GM19372 (cell line): ENCODE data around the gene CCDC9B.

Experiments
- ATAC-seq: cut with Tn5 transposase; IDR thresholded peaks from one replicate; pipeline ENCODE4 v1.9.1; 2021; ENCODE audit warnings: mild to moderate bottlenecking, low read depth, moderate library complexity; ENCODE audit not compliant: unreplicated experiment

The CCDC9B gene

DNA sequence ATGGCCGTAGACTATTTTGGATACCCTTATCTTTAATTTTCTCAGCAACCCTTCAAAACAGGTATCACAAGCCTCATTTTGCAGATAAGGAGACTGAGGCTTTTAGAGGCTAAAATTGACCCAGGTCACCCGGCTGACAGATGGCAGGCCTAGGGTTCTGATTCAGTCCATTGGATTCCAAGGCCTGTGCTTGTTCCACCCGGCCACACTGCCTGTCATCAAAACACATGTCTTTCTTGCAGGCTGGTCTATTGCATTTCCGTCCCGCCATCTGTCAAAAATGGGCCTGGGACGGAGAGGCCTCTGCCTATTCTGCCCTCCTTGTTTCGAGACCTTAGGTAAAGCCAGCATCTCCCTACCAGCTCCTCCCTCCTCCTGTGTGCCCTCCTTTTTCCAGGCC lies 9.1 kb downstream of the CCDC9B start:
- ATAC-seq = no peak

DNA sequence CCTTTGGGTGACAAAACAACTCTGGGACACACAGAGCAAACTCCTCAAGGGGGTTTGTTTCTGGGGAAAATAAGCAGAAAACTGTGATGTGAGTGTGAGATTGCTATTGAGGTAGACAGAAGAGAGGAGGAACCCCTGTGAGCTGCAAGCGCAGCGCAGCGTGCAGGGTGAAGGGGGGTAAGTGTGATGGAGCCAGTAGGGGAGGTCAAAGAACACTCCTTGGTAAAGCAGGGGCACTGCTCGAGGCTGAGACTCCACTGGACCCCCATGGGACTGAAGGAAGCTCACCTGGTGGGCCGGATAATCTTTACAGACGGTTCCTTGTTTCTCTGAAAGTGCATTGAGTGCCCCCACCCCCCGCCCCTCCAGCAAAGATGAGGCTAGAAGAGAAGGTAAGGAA lies 9.7 kb downstream of the CCDC9B start:
- no peak for ATAC-seq

DNA sequence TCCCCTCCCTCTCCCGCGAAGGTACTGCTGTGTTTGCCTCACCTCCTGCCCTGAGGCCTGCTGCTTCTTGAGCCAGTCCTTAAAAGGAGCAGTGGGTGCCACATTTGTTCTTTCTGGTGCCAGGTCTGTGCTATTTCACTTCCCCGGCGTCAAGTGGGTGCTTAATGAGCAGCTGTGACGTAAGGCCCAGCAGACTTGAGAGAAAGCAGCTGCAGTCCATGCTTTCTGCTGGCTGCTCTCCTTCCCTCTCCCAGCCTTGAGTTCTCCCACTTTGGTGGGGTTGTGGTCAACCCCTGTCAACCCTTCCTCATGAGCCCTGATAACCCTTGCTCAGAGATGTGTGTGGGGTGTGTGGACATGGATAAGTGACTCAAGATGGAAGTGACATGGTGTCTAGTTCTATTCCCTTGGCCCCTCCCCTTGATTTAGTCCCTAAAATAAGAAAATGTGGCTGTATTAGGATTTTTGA lies 10.3 kb downstream of the CCDC9B start:
- ATAC-seq = no peak

DNA sequence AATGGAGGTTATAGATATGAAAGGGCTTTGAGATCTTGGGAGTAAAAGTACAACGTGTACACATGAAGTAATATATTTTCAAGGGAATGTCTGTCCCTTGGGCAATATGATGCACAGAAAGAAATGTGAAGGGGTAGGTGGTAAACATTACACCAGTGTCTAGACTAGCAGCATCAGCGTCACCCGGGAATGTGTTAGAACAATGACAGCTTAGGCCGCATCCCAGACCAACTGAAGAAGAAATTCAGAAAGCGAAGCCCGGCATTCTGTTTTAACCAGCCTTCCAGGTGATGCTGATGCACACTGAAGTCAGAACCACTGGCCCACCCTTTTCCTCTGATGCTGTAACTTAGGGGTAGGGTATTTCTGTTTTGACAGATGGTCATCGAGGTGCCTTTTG lies 10.9 kb downstream of the CCDC9B start:
- ATAC-seq = no peak

DNA sequence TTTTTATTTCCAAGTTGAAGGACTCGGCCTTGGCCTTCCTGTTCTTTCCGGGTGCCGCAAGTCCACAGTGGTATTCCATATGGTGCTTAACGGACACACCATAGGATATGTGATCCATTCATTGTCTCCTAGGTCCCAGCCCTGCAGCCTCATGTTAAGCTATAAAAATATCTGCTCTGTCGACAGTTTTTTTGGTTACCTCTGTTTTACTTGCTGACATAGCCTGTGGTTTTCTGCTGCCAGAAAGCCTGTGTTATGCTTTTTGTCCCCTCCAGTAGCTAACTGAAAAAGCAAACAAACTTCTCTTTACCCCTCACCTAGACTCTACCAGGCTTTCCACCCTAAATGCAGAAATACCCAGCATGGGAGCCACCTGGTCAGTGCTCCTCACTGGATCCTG lies 12.0 kb downstream of the CCDC9B start:
- ATAC-seq = no peak

DNA sequence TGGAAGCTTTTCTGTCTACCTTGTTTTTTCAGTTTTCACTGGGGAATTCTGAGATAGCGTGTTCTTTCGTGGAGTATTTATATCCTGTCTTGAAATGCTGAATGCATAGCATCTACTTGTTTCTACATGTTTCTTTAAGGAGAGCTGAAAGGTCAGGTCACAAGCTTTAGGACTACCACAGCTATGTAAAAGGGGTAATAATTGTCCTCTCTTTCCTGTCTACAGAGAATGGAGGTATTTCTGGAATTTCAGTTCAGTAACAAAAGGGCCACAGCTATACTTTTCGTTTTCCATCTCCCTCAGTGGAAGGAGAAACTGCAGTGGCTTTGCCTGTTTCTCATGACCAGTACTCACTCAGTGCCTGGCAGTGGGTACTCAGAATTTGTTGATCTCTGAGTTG lies 12.6 kb downstream of the CCDC9B start:
- no peak for ATAC-seq

DNA sequence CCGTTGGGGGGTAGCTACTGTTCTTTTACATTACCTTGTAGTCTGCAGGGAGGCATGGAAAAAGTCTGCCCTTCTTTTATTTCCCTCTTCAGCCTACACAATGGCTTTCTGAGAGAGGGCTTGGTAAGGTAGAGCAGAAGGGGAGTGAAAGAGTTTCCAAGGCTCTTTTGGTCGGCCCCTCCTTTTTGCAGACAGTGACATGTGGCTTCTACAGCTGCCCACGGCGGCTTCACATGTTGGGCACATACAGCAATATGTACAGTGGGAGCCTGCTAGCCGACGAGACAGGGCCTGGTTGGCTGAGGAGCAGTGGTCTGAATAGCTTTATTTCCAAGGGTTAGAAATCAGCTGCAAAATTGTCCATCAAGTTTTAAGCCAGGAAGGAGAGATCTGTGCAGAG lies 13.3 kb downstream of the CCDC9B start:
- no peak for ATAC-seq

DNA sequence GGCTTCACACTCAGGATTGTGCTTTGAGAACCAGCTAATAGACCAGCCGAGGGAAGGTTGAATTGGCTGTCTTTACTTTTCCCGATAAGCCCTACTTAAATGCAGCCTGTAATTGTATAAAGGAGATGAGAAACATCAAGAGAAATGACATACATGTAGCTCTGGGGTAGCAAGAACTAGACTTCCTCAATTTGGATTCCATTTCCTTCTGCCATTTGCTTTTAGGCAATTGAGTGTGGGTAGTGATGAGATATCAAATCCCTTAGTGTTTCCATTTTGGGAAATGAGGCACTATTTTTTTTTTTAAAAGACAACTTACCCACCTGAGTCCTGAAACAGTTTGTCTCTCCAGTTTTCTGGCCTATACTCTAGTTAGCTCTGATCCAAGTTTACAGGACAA lies 15.0 kb downstream of the CCDC9B start:
- no peak for ATAC-seq

DNA sequence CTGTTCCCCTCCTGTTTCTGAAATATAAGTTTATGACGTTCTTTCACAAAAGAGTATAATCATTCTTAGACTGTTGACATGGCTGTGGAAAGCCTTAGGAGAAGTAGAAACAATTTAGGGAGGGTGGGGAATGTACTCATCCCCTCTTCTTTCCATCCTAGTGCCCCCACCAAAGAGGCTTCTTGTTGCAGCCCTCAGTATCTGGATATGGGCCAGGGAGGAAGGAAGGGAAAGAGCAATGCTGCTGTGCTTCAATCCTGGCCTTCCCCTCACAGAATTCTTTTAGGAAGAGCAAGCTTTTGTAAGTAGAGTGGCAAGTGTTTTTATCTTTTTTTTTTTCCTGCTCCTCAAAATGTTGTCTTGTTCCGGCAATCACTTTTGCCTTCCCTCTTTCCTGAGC lies 15.6 kb downstream of the CCDC9B start:
- no peak for ATAC-seq

DNA sequence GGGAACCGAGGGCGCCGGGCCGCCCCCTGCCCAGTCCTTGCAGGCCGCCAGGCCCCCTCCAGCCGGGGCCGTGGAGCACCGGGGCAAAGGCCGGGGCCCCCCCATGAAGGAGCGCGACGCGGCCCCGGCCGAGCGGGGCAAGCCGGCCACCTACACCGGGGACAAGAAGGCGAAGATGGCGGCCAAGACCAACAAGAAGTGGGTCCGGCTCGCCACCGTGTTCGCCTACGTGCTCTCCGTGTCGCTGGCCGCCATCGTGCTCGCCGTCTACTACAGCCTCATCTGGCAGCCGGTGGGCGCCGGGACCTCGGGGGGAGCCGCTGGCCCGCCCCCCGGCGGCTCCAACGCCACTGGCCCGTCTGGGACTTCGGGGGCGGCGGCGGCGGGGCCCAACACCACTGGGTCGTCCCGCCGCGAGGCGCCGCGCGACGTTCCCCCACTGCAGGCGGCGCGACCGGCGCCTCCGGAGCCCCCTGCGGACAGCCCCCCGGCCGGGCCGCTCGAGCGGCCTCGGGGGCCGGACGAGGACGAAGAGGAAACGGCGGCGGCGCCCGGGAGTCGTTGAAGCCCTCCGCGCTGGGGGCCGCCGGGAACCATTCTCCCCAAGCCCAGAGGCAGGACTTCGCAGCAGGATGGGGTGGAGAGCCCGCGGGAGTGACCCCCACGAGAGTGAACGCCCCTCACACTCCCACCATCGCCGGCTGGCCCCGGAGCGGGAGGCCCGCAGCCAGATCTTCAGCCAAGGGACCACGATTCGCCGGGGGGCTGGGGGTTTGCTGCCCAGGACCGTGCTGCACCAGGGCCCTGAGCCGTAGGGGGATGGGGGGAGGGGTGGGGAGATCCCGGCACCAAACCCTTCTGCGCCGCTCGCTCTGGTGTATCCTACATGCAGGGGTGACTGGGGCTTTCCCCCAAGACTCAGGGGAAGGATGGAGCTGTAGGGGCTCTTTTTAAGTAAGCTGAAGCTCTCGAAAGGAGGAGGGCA lies 16.5 kb downstream of the CCDC9B start:
- peak; percentile 6 for ATAC-seq

DNA sequence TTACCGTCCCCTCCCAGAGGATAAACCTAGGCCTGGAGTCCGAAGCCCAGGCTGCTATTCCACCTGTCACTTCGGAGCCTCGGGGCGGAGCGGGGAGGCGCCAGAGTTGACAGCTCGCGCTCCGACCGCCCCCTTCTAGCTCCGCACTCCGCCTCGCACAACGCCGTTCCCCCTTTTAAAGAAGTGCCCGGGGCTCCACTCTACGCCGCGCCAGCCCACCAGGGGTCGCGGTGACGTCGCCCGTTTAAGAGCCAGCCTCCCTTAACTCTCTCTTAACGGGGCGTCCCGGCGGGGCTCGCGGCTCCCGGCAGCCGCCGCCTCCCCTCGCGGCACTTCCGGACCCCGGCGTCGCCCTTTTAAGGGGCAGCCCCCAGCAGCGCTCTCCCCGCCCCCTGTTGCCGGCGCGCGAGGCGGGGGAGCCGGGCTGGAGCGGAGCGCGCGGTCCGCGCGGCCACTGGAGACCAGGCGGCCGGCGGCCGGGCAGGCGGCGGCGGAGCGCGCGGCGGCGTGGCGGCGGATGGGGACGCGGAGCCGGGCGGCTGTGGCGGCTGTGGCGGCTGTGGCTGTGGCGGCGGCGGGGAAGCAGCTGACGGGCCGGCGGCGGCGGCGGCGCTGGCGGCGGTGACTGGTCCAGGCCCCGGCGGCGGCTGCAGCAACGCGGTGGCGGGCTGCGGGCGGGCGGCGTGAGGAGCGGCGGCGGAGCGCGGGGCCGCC lies 17.3 kb downstream of the CCDC9B start, which contains the start of gene INAFM2:
TSS of gene INAFM2 (plus strand) at position 454 of the 714 bp plus-strand sequence. CDS start 364 bp downstream, outside the sequence.
- peak; percentile 79 for ATAC-seq

DNA sequence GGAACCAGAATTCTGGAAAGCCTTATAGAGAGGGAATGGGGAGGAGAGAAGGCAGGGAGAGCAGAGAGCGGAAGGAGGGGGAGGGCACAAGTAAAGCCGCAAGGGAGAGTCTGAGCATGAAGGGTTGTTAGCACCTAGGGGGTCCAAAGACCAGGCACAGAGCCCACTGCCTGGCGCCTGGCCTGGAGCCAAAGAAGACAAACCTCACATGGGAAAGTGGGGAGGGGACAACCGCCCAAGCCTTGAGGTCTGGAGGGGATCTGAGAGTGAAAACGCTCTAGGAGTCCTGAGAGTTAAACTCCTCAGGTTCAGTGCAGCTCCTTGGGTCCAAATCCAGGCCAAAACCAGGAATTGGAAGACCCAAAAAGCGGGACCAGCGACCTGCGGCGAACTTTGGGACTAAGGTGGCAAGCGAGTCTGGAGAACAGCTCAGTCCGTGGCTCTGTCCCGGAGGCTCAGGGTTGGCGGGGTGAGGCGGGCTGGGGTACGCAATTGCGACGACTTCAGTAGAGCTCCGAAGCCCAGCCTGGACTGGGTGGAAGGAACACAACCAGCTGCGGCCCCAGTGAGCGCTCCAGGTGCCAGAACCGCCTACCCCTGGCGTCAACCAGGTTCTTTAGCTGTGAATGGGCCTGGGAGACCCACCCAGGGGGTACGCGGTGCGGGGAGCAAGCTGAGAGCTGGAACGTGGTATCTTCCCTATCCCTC lies 18.1 kb downstream of the CCDC9B start:
- ATAC-seq = no peak

DNA sequence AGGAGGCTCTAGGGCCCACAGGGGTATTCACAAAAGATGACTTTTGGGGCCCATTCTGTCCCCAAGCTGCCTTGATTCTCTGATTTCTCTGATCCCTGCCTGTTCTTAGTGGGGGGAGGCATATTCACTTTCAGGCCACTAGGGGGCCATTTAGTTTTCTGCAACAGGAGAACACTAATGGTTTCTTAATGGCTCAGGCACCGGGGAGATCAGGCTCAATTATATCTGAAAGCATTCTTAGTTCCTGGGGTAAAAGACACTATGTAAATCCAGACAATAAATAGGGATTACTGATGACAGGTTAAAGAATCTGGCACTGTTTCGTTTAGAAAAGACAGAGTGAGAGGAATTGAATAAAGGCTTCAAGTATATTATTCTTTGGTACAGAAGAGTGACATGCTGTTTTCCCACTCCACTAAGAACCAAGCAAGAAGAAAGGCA lies 19.8 kb downstream of the CCDC9B start:
- no peak for ATAC-seq

DNA sequence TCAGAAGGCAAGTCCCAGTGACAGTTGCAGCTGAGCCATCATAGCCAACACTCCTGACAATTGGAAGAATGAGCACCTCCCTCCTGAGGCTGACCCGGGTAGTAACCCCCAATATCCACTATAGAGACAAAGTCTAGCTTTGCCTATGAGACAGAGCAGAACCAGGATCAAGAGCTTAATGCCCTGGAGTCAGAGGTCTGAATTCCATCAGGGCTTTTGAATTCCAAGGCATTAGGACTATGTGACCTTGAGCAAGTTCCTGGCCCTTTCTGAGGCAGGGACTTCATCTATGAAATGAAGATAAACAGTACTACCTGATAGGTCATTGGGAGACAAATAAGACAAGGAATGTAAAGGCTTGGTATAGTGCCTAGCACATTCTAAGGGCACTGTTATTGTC lies 20.3 kb downstream of the CCDC9B start:
- ATAC-seq = no peak

DNA sequence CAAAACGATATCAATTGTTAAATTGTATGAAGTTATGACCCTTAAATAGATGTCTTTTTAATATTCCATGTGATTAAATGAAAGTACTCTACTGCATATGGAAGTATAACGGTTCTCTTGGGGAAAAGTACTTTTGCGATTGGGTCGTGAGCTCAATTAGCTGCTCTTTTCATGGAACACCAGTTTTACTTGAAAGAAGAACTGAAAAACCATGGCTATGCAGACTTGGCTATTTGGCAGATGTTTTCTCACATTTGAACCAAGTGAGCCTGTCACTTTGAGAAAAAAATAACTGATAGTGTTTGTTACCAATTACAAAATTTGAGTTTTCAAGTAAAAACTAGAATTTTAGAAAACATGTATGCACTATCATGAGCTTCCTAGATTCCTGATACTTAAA lies 23.2 kb downstream of the CCDC9B start:
- ATAC-seq = no peak

DNA sequence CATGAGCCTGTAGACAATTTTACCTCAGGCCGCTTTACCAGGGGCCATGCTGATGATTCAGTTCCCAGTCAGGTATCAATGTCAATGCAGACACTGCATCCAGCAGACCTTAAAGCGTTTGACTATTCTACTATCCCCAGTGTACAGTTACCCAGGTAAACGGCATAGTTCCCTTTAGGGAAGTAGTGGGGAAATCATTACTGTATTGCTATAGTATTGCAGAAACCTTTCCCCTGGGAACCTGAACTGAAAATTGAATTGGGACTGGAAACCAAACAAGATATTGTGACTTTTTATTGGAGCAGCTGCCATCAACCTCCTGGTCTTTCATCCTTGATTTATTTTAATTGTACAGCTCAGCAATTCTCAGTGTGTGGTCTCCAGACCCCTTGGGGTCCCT lies 23.8 kb downstream of the CCDC9B start:
- ATAC-seq = no peak

DNA sequence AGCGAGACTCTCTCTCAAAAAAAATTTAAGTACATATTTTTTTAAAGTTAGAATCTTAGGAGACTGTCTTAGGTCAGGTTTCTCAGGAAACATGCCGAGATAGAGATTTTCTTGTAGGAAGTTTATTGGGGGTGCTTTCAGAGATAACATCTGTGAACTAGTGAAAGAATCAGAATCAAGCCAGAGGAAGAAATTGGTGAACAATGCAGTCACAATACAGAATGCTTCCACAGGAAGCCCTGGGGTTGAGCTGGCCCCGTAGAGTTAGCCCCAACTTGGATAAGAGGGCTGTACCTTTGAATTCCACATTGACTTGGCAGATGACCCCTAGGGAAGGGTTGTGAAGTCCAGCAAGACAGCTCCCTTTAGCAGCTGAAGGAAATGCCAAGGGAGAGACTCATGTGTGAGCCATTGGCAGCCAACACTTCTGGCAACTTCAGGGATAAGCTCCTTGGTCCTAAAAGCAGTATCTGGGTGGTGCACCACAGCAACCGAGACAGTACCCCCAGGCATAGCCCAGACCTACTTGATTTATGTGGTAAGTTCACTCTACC lies 25.9 kb downstream of the CCDC9B start:
- no peak for ATAC-seq

DNA sequence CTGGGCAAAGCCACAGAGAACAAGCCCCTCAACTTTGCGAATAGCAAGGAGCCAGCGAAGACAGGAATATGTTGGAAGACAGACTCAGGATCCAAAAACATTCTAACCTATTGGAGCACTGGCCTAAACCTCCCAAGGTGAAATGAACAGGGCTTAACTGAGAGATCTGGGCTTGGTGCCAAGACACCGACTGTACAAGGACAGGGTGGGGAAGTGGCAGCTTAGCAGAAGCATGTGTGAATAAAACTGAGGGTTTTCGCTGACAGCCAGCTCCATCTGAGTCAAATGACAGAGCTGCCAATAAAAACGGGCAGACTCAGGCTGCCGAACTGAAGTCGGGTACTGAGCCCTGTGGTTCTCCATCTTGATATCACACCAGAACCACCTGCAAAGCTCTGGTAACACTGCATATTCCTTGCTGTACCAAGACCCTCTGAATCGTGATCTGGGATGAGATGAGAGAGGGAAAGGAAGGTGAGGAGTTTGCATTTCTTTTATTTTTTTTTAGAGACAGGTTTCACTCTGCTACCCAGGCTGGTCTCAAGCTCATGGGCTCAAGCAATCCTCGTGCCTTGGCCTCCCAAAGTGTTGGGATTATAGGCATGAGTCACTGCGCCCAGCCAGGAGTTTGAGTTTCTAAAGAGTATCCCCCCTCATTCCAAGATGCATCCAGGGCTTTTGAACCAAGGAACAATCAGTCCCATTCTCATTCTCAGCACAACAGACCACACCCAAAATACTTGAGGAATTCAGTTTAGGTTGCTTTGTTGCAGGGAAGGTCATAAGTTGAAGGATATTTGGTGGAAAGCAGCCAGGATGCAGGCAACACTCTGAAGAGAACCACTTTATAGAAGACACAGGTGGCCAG lies 27.0 kb downstream of the CCDC9B start:
- ATAC-seq = no peak

DNA sequence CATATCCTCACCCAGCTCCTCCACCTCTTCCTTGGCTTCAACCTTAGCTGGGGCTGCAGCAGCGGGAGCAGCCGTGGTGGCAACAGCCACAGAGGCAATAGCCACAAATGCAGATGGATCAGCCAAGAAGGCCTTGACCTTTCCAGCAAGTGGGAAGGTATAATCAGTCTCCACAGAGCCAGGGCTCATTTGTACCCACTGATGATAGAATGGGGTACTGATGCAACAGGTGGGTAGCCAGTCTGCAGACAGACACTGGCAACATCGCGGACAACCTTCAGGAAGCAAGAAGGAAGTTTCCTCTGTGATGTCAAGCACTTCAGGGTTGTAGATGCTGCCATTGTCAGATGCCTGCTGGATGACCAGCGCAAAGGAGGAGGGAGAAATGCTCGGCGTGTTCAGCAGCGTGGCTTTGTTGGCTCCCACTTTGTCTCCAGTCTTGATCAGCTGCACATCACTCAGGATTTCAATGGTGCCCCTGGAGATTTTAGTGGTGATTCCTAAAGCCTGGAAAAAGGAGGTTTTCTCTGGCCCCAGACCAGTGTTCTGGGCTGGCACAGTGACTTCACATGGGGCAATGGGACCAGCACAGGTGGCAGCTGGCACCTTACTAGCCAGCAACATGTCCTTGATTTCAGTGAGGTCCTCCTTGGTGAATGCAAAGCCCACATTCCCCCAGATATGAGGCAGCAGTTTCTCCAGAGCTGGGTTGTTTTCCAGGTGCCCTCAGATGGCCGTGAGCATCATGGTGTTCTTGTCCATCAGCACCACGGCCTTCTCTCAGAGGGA lies 28.2 kb downstream of the CCDC9B start:
- ATAC-seq = no peak
